ENCODE data around the gene MSH2. TPM values are rescaled to one million over a fixed set of nuclear protein-coding genes. Genes with fewer than 3 reads are reported as not detected.

Gene MSH2
- total RNA-seq, 4 donors from 2014 or later = 7.7 to 10.0 (median 7.8) TPM

DNA sequence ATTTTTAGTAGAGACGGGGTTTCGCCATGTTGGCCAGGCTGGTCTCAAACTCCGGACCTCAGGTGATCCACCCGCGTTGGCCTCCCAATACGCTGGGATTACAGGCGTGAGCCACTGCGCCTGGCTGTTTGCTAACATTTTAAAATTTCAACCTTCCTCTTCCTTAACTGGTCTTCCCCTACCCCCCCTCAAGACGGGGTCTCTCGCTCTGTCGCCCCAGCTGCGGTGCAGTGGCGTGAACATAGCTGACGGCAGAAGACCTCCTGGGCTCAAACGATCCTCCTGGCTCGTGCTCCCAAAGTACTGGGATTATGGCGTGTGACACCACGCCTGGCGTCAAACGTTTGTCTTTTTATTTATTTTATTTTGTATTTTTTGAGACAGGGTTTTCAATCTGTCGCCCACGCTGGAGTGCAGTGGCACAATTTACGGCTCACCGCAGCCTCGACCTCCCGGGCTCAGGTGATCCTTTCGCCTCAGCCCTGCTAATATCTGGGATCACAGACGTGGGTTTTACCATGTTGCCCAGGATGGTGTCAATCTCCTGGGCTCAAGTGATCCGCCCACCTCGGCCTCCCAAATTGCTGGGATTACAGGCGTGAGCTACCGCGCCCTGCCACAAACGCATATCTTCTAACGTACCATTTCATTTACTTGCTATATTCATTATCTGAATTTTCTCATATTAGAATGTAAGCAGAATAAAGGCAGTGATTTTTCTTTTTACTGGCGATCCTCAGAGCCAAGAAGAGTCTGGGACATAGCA is 984 bp upstream of the MSH2 start:
- TF ChIP-seq, protein P1, sequence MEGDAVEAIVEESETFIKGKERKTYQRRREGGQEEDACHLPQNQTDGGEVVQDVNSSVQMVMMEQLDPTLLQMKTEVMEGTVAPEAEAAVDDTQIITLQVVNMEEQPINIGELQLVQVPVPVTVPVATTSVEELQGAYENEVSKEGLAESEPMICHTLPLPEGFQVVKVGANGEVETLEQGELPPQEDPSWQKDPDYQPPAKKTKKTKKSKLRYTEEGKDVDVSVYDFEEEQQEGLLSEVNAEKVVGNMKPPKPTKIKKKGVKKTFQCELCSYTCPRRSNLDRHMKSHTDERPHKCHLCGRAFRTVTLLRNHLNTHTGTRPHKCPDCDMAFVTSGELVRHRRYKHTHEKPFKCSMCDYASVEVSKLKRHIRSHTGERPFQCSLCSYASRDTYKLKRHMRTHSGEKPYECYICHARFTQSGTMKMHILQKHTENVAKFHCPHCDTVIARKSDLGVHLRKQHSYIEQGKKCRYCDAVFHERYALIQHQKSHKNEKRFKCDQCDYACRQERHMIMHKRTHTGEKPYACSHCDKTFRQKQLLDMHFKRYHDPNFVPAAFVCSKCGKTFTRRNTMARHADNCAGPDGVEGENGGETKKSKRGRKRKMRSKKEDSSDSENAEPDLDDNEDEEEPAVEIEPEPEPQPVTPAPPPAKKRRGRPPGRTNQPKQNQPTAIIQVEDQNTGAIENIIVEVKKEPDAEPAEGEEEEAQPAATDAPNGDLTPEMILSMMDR (IDR thresholded peaks at IDR 0.05; ENCODE audit: low read depth) = no peak

DNA sequence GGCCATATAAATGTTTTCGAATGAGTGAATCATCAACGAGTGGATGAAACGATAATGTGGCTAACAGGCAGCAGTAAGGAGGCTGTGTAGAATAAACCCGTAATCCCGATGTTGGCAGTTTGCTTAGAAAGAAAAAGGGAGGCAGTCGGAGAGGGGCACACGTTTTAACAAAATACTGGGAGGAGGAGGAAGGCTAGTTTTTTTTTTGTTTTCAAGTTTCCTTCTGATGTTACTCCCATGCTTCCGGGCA is 476 bp upstream of the MSH2 start:
- TF ChIP-seq, protein P1 (IDR thresholded peaks at IDR 0.05; ENCODE audit: low read depth) = no peak

DNA sequence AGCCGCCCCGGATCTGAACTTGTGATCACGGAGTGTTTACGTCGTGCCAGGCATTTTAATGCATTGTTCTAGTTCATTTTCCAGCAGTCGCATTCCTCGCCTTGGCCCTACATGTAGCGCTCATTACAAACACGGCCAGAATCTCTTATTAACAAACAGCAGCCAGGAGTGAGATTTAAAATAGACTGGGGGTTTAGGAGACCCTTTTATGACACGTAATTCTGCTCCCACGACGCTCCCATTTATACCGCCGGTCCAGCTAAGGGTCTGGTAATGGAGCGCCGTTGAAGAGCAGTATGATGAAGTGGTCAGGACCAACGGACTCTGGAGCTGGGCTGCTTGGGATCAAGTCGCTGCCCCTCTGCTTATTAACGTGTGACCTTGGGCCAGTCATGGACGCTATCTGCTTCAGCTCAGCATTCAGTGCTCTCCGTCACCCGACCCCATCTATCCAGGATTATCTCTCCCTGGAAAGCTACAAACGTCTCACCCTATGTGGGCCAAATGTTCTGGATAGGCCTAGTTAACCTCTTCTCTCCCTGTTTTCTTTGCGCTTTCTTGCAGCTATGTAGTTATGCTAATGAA is 745 bp downstream of the MSH2 start:
- TF ChIP-seq, protein P1 (IDR thresholded peaks at IDR 0.05; ENCODE audit: low read depth) = no peak

DNA sequence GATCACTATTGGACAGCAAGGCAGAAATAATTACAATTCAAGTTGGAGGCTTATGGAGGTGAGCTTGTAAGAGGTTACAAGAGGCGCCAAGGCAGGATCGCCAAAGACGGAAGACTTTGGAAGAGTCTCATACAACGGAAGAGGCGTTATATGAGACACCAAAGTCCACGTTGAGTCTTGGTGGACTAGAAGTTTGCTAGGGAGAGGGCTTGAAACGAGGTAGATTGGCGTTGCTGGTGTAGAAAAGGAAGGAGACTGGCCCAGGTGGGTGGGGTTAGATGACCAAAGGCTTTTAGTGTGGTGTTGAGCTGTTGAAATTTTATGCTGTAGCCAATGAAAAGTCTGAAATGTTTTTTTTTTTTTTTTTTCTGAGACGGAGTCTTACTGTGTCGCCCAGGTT is 1.4 kb downstream of the MSH2 start:
- TF ChIP-seq, protein P1 (IDR thresholded peaks at IDR 0.05; ENCODE audit: low read depth) = no peak

DNA sequence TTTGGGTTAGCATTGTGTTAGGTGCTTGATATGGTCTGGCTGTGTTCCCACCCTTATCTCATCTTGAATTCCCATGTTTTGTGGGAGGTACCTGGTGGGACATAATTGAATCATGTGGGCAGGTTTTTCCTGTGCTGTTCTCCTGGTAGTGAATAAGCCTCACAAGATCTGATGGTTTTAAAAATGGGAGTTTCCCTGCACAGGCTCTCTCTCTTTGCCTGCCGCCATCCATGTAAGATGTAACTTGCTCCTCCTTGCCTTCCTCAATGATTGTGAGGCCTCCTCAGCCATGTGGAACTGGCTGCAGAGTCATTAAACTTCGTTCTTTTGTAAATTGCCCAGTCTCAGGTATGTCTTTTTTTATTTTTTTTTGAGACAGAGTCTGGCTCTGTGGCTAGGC is 2.8 kb downstream of the MSH2 start:
- TF ChIP-seq, protein P1 (IDR thresholded peaks at IDR 0.05; ENCODE audit: low read depth) = no peak

DNA sequence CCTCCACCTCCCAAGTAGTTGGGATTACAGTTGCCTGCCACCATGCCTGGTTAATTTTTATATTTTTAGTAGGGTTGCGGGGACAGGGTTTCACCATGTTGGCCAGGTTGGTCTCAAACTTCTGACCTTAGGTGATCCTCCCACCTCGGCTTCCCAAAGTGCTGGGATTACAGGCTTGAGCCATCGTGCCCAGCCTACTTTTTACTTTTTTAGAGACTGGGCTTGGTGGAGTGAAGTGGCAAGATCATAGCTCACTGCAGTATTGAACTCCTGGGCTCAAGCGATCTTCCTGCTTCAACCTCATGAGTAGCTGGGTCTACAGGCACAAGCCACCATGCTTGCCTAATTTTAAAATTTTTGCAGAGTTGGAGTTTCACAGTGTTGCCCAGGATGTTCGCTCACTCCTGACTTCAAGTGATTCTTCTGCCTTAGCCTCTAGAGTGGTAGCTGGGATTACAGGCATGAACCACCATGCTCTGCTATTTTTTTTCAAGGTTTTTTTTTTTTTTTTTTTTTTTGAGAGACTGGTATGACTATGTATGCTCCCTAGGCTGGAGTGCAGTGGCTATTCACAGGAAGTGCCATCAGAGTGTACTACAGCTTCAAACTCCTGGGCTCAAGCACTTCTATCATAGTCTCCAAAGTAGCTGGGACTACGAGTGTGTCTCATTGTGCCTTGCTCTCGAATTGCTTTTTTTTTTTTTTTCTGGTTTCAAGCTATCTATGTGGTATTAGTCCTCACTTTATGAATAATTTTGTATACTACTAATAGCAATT is 11.9 kb downstream of the MSH2 start:
- TF ChIP-seq, protein P1 (IDR thresholded peaks at IDR 0.05; ENCODE audit: low read depth) = no peak

DNA sequence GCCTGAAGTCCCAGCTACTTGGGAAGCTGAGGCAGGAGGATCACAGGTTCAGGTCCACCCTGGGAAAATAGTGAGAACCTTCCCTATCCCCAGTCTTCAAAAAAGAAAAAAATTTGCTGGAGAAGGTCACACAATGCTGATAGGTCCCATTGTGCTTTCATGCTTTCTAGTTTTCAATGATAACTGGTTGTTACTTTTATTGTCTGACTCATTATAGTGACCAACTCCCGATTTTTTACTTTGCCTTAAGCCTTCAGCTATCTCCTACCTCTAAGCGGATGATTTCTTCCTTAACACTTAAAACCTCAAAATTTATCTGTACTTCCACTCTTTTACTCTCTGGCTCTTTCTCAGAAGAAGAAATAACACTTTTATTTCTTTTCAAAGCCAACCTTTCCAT is 17.3 kb downstream of the MSH2 start:
- TF ChIP-seq, protein P1 (IDR thresholded peaks at IDR 0.05; ENCODE audit: low read depth) = no peak

All from subcutaneous adipose tissue (tissue), 4 donors.